IMR-90 (cell line): ENCODE data around the gene GRAMD1A. TPM values are rescaled to one million over a fixed set of nuclear protein-coding genes. Genes with fewer than 3 reads are reported as not detected.

ENCODE experiments used
- ATAC-seq: fragments of 200-7000 bp; cut with Tn5 transposase; 2 replicates; pipeline ENCODE4 v1.9.1; 2020; ENCODE audit warnings: low read depth, mild to moderate bottlenecking, moderate library complexity
- BruUV-seq: library from RNA; stranded (reverse); fragments of 400-500 nt; replicated peaks from 2 replicates; lab custom pipeline; 2021; lab: Mats Ljungman, UMichigan
- CTCF ChIA-PET: fragments of 300-600 bp; formaldehyde crosslinking; extraction: SDS; loops from one replicate; lab custom pipeline; 2021; ENCODE audit warnings: antibody characterized with exemption; lab: Yijun Ruan, JAX
- POLR2A ChIA-PET: fragments of 300-600 bp; sonication (Branson Sonifier 250); formaldehyde crosslinking; loops from one replicate; lab custom pipeline; 2022; ENCODE audit warnings: antibody characterized with exemption; ENCODE audit not compliant: unreplicated experiment; lab: Charles Lee
- DNase-seq: peaks from one replicate; pipeline ENCODE4 v3.0.0; 2013
- H2AFZ ChIP-seq: replicated peaks from 2 replicates; pipeline ENCODE3; 2013; ENCODE audit warnings: low read length, mild to moderate bottlenecking; ENCODE audit not compliant: poor library complexity
- H2AK5ac ChIP-seq: 2 replicates; pipeline ENCODE4 v1.6.1; 2013; ENCODE audit warnings: low read depth, low read length, inconsistent platforms
- H2AK9ac ChIP-seq: replicated peaks from 2 replicates; pipeline ENCODE3; 2013; ENCODE audit warnings: mild to moderate bottlenecking, low read depth, low read length, moderate library complexity; ENCODE audit not compliant: poor library complexity
- H2BK120ac ChIP-seq: 2 replicates; pipeline ENCODE4 v1.6.1; 2013; ENCODE audit warnings: low read depth, low read length, inconsistent platforms
- H2BK15ac ChIP-seq: 3 replicates; pipeline ENCODE4 v1.6.1; 2013; ENCODE audit warnings: low read depth, low read length, inconsistent platforms
- H2BK20ac ChIP-seq: 2 replicates; pipeline ENCODE4 v1.6.1; 2013; ENCODE audit warnings: low read depth, mild to moderate bottlenecking, inconsistent platforms, low read length, moderate library complexity
- H2BK5ac ChIP-seq: 2 replicates; pipeline ENCODE4 v1.6.1; 2013; ENCODE audit warnings: mild to moderate bottlenecking, low read depth, low read length, inconsistent platforms; ENCODE audit not compliant: poor library complexity, severe bottlenecking
- H3K14ac ChIP-seq: replicated peaks from 2 replicates; pipeline ENCODE4 v1.6.1; 2013; ENCODE audit warnings: low read depth, low read length, inconsistent platforms
- H3K18ac ChIP-seq: 2 replicates; pipeline ENCODE4 v1.6.1; 2013; ENCODE audit warnings: low read depth, low read length, control low read depth
- H3K23ac ChIP-seq: 2 replicates; pipeline ENCODE4 v1.6.1; 2013; ENCODE audit warnings: low read depth, low read length, inconsistent platforms
- H3K27ac ChIP-seq: 2 replicates; pipeline ENCODE4 v1.5.1; 2013; ENCODE audit warnings: mild to moderate bottlenecking, control low read depth, low read length; ENCODE audit not compliant: insufficient read depth
- H3K27me3 ChIP-seq: 2 replicates; pipeline ENCODE4 v1.6.1; 2013; ENCODE audit warnings: low read length; ENCODE audit not compliant: control insufficient read depth, insufficient read depth
- H3K36me3 ChIP-seq: 2 replicates; pipeline ENCODE4 v1.6.1; 2013; ENCODE audit warnings: low read length, mixed read lengths; ENCODE audit not compliant: control insufficient read depth, insufficient read depth
- H3K4ac ChIP-seq: 2 replicates; pipeline ENCODE4 v1.6.1; 2013; ENCODE audit warnings: low read depth, low read length, inconsistent platforms
- H3K4me1 ChIP-seq: 2 replicates; pipeline ENCODE4 v1.6.1; 2013; ENCODE audit warnings: low read length, mixed read lengths; ENCODE audit not compliant: control insufficient read depth, insufficient read depth
- H3K4me2 ChIP-seq: 2 replicates; pipeline ENCODE4 v1.6.1; 2013; ENCODE audit warnings: low read depth, mild to moderate bottlenecking, control low read depth, low read length, moderate library complexity
- H3K4me3 ChIP-seq: 2 replicates; pipeline ENCODE4 v1.5.1; 2013; ENCODE audit warnings: low read depth, mild to moderate bottlenecking, control low read depth, low read length, moderate library complexity; ENCODE audit not compliant: insufficient read depth
- H3K56ac ChIP-seq: 2 replicates; pipeline ENCODE4 v1.6.1; 2013; ENCODE audit warnings: low read length, inconsistent platforms; ENCODE audit not compliant: insufficient read depth; ENCODE audit errors: extremely low read depth
- H3K79me1 ChIP-seq, 2 experiments: 2 replicates each; pipeline ENCODE4 v1.6.1; 2013; ENCODE audit warnings: low read length in 2 of 2, inconsistent platforms in 1 of 2, low read depth in 1 of 2
- H3K9ac ChIP-seq: 2 replicates; pipeline ENCODE4 v1.6.1; 2013; ENCODE audit warnings: low read depth, low read length, control low read depth
- H3K9me1 ChIP-seq: 2 replicates; pipeline ENCODE4 v1.6.1; 2013; ENCODE audit warnings: low read length, inconsistent platforms; ENCODE audit not compliant: insufficient read depth
- H3K9me3 ChIP-seq: 2 replicates; pipeline ENCODE4 v1.6.1; 2013; ENCODE audit warnings: low read length; ENCODE audit not compliant: control insufficient read depth, insufficient read depth
- H4K20me1 ChIP-seq: 2 replicates; pipeline ENCODE4 v1.6.1; 2013; ENCODE audit warnings: low read length, inconsistent platforms; ENCODE audit not compliant: insufficient read depth
- H4K5ac ChIP-seq: 2 replicates; pipeline ENCODE4 v1.6.1; 2013; ENCODE audit warnings: mild to moderate bottlenecking, low read depth, low read length, control low read depth
- H4K8ac ChIP-seq, 2 experiments: 2 replicates each; pipeline ENCODE4 v1.6.1; 2013; ENCODE audit warnings: low read depth in 2 of 2, low read length in 2 of 2, control low read depth in 1 of 2, inconsistent platforms in 1 of 2
- H4K91ac ChIP-seq: 2 replicates; pipeline ENCODE4 v1.6.1; 2013; ENCODE audit warnings: low read depth, low read length, inconsistent platforms; ENCODE audit not compliant: insufficient read depth
- BHLHE40 ChIP-seq: fragments of 150-350 bp; IDR thresholded peaks from 2 replicates; pipeline ENCODE4 v1.6.1; 2016; ENCODE audit warnings: mild to moderate bottlenecking, low read depth, low read length
- CEBPB ChIP-seq: IDR thresholded peaks from 2 replicates; pipeline ENCODE4 v1.6.1; 2012; ENCODE audit warnings: low read depth, low read length, improper control_type of control experiment
- CHD1 ChIP-seq: IDR thresholded peaks from 2 replicates; pipeline ENCODE4 v1.6.1; 2012; ENCODE audit warnings: low read depth, low read length, improper control_type of control experiment
- CTCF ChIP-seq: conservative IDR thresholded peaks from 2 replicates; pipeline ENCODE4 v1.5.1; 2012; ENCODE audit warnings: mild to moderate bottlenecking, low read depth, low read length, improper control_type of control experiment
- ELK1 ChIP-seq: fragments of 150-350 bp; IDR thresholded peaks from 2 replicates; pipeline ENCODE4 v1.6.1; 2016; ENCODE audit warnings: low read depth, mild to moderate bottlenecking, low read length, moderate library complexity, borderline replicate concordance
- FOS ChIP-seq: fragments of 150-350 bp; IDR thresholded peaks from 2 replicates; pipeline ENCODE4 v1.6.1; 2016; ENCODE audit warnings: low read depth, low read length
- MAFK ChIP-seq: IDR thresholded peaks from 2 replicates; pipeline ENCODE4 v1.6.1; 2012; ENCODE audit warnings: low read depth, low read length, improper control_type of control experiment
- MAZ ChIP-seq: IDR thresholded peaks from 2 replicates; pipeline ENCODE4 v1.6.1; 2012; ENCODE audit warnings: low read depth, mild to moderate bottlenecking, low read length, improper control_type of control experiment, moderate library complexity, borderline replicate concordance
- NFE2L2 ChIP-seq: fragments of 150-350 bp; IDR thresholded peaks from 2 replicates; pipeline ENCODE4 v1.6.1; 2016; ENCODE audit warnings: low read depth, mild to moderate bottlenecking, low read length
- POLR2A ChIP-seq: IDR thresholded peaks from 2 replicates; pipeline ENCODE4 v1.6.1; 2012; ENCODE audit warnings: mild to moderate bottlenecking, low read depth, low read length
- RAD21 ChIP-seq: IDR thresholded peaks from 2 replicates; pipeline ENCODE4 v1.6.1; 2012; ENCODE audit warnings: low read length, improper control_type of control experiment
- RCOR1 ChIP-seq: IDR thresholded peaks from 2 replicates; pipeline ENCODE4 v1.6.1; 2012; ENCODE audit warnings: mild to moderate bottlenecking, low read length, improper control_type of control experiment; ENCODE audit not compliant: insufficient replicate concordance
- RFX5 ChIP-seq: IDR thresholded peaks from 2 replicates; pipeline ENCODE4 v1.8.0; 2012; ENCODE audit warnings: low read depth, mild to moderate bottlenecking, low read length, moderate library complexity
- SMC3 ChIP-seq: fragments of 150-350 bp; IDR thresholded peaks from 2 replicates; pipeline ENCODE4 v1.6.1; 2016; ENCODE audit warnings: low read depth, mild to moderate bottlenecking, antibody characterized with exemption, low read length, moderate library complexity
- USF2 ChIP-seq: fragments of 150-350 bp; IDR thresholded peaks from 2 replicates; pipeline ENCODE4 v1.6.1; 2017; ENCODE audit warnings: mild to moderate bottlenecking, antibody characterized with exemption, low read length, low read depth
- WGBS, 2 experiments: methylation state at CpG; one replicate each; pipeline versions ENCODE4 v1.1.5 to v1.1.7; 2013; ENCODE audit warnings: missing lambda C conversion rate in 2 of 2; ENCODE audit not compliant: insufficient read length in 1 of 2; ENCODE audit errors: extremely low coverage in 2 of 2; 5-methylcytosine and 5-hydroxymethylcytosine counted together
- dilution Hi-C: fragments of 300-500 bp; cut with HindIII; formaldehyde crosslinking; loops from one replicate; pipeline ENCODE4 v1.14.3; 2018; ENCODE audit warnings: low sequenced_read_pairs; ENCODE audit not compliant: unreplicated experiment
- in situ Hi-C: fragments of 300-500 bp; cut with MboI; formaldehyde crosslinking; loops from 3 replicates; pipeline ENCODE4 v1.14.3; 2019; ENCODE audit warnings: low sequenced_read_pairs, inconsistent platforms, mixed read lengths
- intact Hi-C: fragments of 100-400 bp; cut with micrococcal nuclease; formaldehyde crosslinking; loops from 2 replicates; pipeline ENCODE4 v1.10.0; 2022
- polyA plus RNA-seq, 3 experiments: library from polyadenylated mRNA; depleted of rRNA; stranded (reverse); fragments of >200 nt; gene quantifications; 2 replicates each; pipeline ENCODE4 v1.2.3, GENCODE V29; 2012; ENCODE audit warnings: low replicate concordance in 1 of 3
- total RNA-seq: library from RNA; depleted of rRNA; stranded (reverse); fragments of >200 nt; gene quantifications from 2 replicates; pipeline ENCODE4 v1.2.3, GENCODE V29; 2012

Gene GRAMD1A
- total and polyA plus RNA-seq, 2 of the 4 experiments (the other 2 are of a cell fraction): 11.1 to 63.0 TPM

GRCh38 chr19:34985249-34986022 lies 14.7 kb upstream of the GRAMD1A start:
- H3K79me1 ChIP-seq: no peaks in the 10 kb centered on the region
- peaks cover 6% of the 10 kb centered on the region; the same call in 1 of the 2 replicates for H3K27me3 ChIP-seq
- no peak overlapping the region for H2BK120ac ChIP-seq
- H3K4ac ChIP-seq: no peak overlapping the region
- no peaks in the 10 kb centered on the region for H4K20me1 ChIP-seq
- no peak overlapping the region for H3K4me2 ChIP-seq
- in situ Hi-C loops: no loop called here
- dilution Hi-C loops: no loop called here
- H3K36me3 ChIP-seq: no peaks in the 10 kb centered on the region
- H3K4me1 ChIP-seq: no peaks in the 10 kb centered on the region
- H3K56ac ChIP-seq: no peak overlapping the region
- no peak overlapping the region for H2BK5ac ChIP-seq
- no peaks in the 10 kb centered on the region for H3K9me3 ChIP-seq
- H4K5ac ChIP-seq: no peak overlapping the region
- POLR2A ChIA-PET: no interaction called here
- H3K4me3 ChIP-seq: no peak overlapping the region
- H3K23ac ChIP-seq: no peak overlapping the region
- no peak overlapping the region for H2AK9ac ChIP-seq
- CTCF ChIA-PET: interaction anchor here (1.0 kb wide), 1 partner anchor 27 kb away, joined by 4 read pairs; no protein-coding TSS in a partner anchor
- H3K9ac ChIP-seq: no peak overlapping the region
- no peak overlapping the region for H2BK20ac ChIP-seq
- no peak overlapping the region for H4K91ac ChIP-seq
- no peak overlapping the region for H4K8ac ChIP-seq
- H3K9me1 ChIP-seq: no peaks in the 10 kb centered on the region
- no peak overlapping the region for H2BK15ac ChIP-seq
- no peak overlapping the region for H3K18ac ChIP-seq
- intact Hi-C loops: no loop called here
- H2AK5ac ChIP-seq: no peak overlapping the region
- H3K27ac ChIP-seq: no peak overlapping the region
- DNase-seq: peak; percentile 24
- 5% methylated on average over 2 of the region's 7 CpGs; no CpG with 5 or more reads in 1 of the 2 experiments for WGBS, 2 experiments
- H3K14ac ChIP-seq: no peak overlapping the region
- BruUV-seq: no TSS peak
- ATAC-seq: peak; percentile 68
- H2AFZ ChIP-seq: peak overlapping the region; percentile 58
- TF ChIP-seq RCOR1: no peak
- no peak for TF ChIP-seq CHD1
- no peak for TF ChIP-seq SMC3
- TF ChIP-seq CEBPB: no peak
- TF ChIP-seq CTCF: no peak
- TF ChIP-seq POLR2A: no peak
- TF ChIP-seq FOS: no peak
- no peak for TF ChIP-seq MAFK
- no peak for TF ChIP-seq ELK1
- no peak for TF ChIP-seq RFX5
- no peak for TF ChIP-seq NFE2L2
- no peak for TF ChIP-seq BHLHE40
- TF ChIP-seq RAD21: no peak
- TF ChIP-seq MAZ: no peak
- no peak for TF ChIP-seq USF2
